GM23338 (cell line): ENCODE measurements around the gene ZBTB40. TPM values are rescaled to one million over a fixed set of nuclear protein-coding genes. Genes with fewer than 3 reads are reported as not detected.
A peak's percentile ranks its signal among the peaks of the same experiment; 100 is the strongest.

Source experiments
- ATAC-seq: fragments of 200-7000 bp; cut with Tn5 transposase; 3 replicates; pipeline ENCODE4 v1.9.1; 2020
- DNase-seq: peaks from one replicate; pipeline ENCODE4 v3.0.0-alpha.2; 2015; ENCODE audit warnings: low spot score
- H2AFZ ChIP-seq: fragments of 200-600 bp; sonication (generic); 2 replicates; pipeline ENCODE4 v1.8.0; 2016; ENCODE audit warnings: antibody characterized with exemption, mild to moderate bottlenecking, moderate library complexity
- H3F3A ChIP-seq: fragments of 200-600 bp; sonication (generic); replicated peaks from 2 replicates; pipeline ENCODE4 v1.8.0; 2017; ENCODE audit warnings: antibody characterized with exemption, mixed run types, low read depth
- H3K27ac ChIP-seq: fragments of 200-600 bp; sonication (generic); 2 replicates; pipeline ENCODE4 v1.6.1; 2016; ENCODE audit warnings: low read depth
- H3K27me3 ChIP-seq: fragments of 200-600 bp; sonication (generic); 2 replicates; pipeline ENCODE4 v1.8.0; 2016; ENCODE audit warnings: mild to moderate bottlenecking, mixed run types, moderate library complexity; ENCODE audit not compliant: insufficient read depth
- H3K36me3 ChIP-seq: fragments of 200-600 bp; sonication (generic); 2 replicates; pipeline ENCODE4 v1.8.0; 2016; ENCODE audit warnings: mild to moderate bottlenecking; ENCODE audit not compliant: insufficient read depth
- H3K4me1 ChIP-seq: fragments of 200-600 bp; sonication (generic); 2 replicates; pipeline ENCODE4 v1.8.0; 2016; ENCODE audit warnings: mild to moderate bottlenecking, moderate library complexity; ENCODE audit not compliant: insufficient read depth
- H3K4me2 ChIP-seq: fragments of 200-600 bp; sonication (generic); 2 replicates; pipeline ENCODE4 v1.7.1; 2017; ENCODE audit warnings: mixed run types
- H3K4me3 ChIP-seq: fragments of 200-600 bp; sonication (generic); 2 replicates; pipeline ENCODE4 v1.6.1; 2016; ENCODE audit warnings: mixed run types
- H3K79me2 ChIP-seq: fragments of 200-600 bp; sonication (generic); replicated peaks from 2 replicates; pipeline ENCODE4 v1.8.0; 2017; ENCODE audit warnings: mild to moderate bottlenecking; ENCODE audit not compliant: insufficient read depth
- H3K9me2 ChIP-seq: fragments of 200-600 bp; sonication (generic); 2 replicates; pipeline ENCODE4 v1.8.0; 2017; ENCODE audit not compliant: insufficient read depth
- H4K20me1 ChIP-seq: fragments of 200-600 bp; sonication (generic); replicated peaks from 2 replicates; pipeline ENCODE4 v1.8.0; 2017; ENCODE audit warnings: mild to moderate bottlenecking; ENCODE audit not compliant: insufficient read depth
- H3K27ac Mint-ChIP-seq: 2 replicates; pipeline ENCODE4 v1.8.0; 2020; ENCODE audit warnings: inconsistent platforms, mild to moderate bottlenecking, moderate library complexity, mixed read lengths
- H3K27me3 Mint-ChIP-seq: 3 replicates; pipeline ENCODE4 v1.8.0; 2022; ENCODE audit warnings: low read depth, mild to moderate bottlenecking, moderate library complexity, mixed read lengths, inconsistent platforms; ENCODE audit not compliant: insufficient read depth, poor library complexity
- H3K36me3 Mint-ChIP-seq: 3 replicates; pipeline ENCODE4 v1.8.0; 2021; ENCODE audit warnings: low read depth, mild to moderate bottlenecking, inconsistent platforms, moderate library complexity, mixed read lengths
- H3K4me1 Mint-ChIP-seq: 3 replicates; pipeline ENCODE4 v1.8.0; 2020; ENCODE audit warnings: mild to moderate bottlenecking, inconsistent platforms, mixed read lengths
- H3K4me3 Mint-ChIP-seq: 3 replicates; pipeline ENCODE4 v1.8.0; 2021; ENCODE audit warnings: moderate library complexity, mild to moderate bottlenecking, inconsistent platforms, mixed read lengths
- H3K9me3 Mint-ChIP-seq: 3 replicates; pipeline ENCODE4 v1.8.0; 2020; ENCODE audit warnings: moderate library complexity, mild to moderate bottlenecking, inconsistent platforms, mixed read lengths
- CTCF ChIP-seq, 2 experiments: fragments of 200-600 bp in 1 of 2; sonication (generic) in 1 of 2; conservative IDR thresholded peaks; 2 replicates each; pipeline versions ENCODE4 v1.5.1 to v1.6.1; 2016 to 2017; ENCODE audit warnings: antibody characterized with exemption in 2 of 2, low read depth in 2 of 2, mild to moderate bottlenecking in 2 of 2, moderate library complexity in 1 of 2
- NANOG ChIP-seq: IDR thresholded peaks from 2 replicates; pipeline ENCODE4 v1.6.1; 2016; ENCODE audit warnings: antibody characterized with exemption, borderline replicate concordance
- POLR2AphosphoS5 ChIP-seq: IDR thresholded peaks from 2 replicates; pipeline ENCODE4 v1.6.1; 2016; ENCODE audit warnings: antibody characterized with exemption, low read depth
- STAT1 ChIP-seq: IDR thresholded peaks from one replicate; pipeline ENCODE4 v1.6.1; 2016; ENCODE audit warnings: antibody characterized with exemption; ENCODE audit not compliant: unreplicated experiment
- ZNF114 ChIP-seq: fragments of 250-450 bp; sonication (Bioruptor Pico); IDR thresholded peaks from 2 replicates; pipeline ENCODE4 v1.5.0; 2020; ENCODE audit warnings: mild to moderate bottlenecking, moderate library complexity
- ZNF462 ChIP-seq: fragments of 250-450 bp; sonication (Bioruptor Pico); IDR thresholded peaks from 2 replicates; pipeline ENCODE4 v1.5.0; 2020; ENCODE audit warnings: mild to moderate bottlenecking, moderate library complexity
- polyA plus RNA-seq: library from polyadenylated mRNA; unstranded; fragments of >200 nt; fragmentation: Nextera tagmentation; extraction: Ambion mirVana; gene quantifications from 2 replicates; pipeline ENCODE4 v1.2.1, GENCODE V29; 2016
- total RNA-seq: library from RNA; depleted of rRNA; stranded (reverse); fragments of >200 nt; shearing (Covaris generic); gene quantifications from 2 replicates; pipeline ENCODE4 v1.2.3, GENCODE V29; 2014

The ZBTB40 gene
- total and polyA plus RNA-seq, 2 experiments from 2014 or later: 3.1 to 22.7 TPM

GRCh38 chr1:22411589-22411988, 40.1 kb upstream of the ZBTB40 start (continued):
- no peak for TF ChIP-seq ZNF462 (CRISPR knock-in tag)
- no peak for TF ChIP-seq ZNF114 (CRISPR knock-in tag)
- TF ChIP-seq STAT1: no peak
- TF ChIP-seq NANOG: no peak
- no peak for TF ChIP-seq CTCF (conservative IDR thresholded peaks at IDR 0.05; ENCODE audit: low read depth in 2 of 2)

GRCh38 chr1:22412932-22413727, 38.5 kb upstream of the ZBTB40 start:
- H3K27ac Mint-ChIP-seq: peak overlapping the region; percentile 39; the same call in 1 of the 2 replicates
- Histone ChIP-seq H3K27me3 (no peaks in the 10 kb centered on the region), H3K27ac (0 out of 2 replicates have a peak overlapping the region, but pooled peaks have one; percentile 26), H3K79me2 (no peaks in the 10 kb centered on the region), H4K20me1 (no peaks in the 10 kb centered on the region), H3K36me3 (no peaks in the 10 kb centered on the region), H2AFZ (no peak overlapping the region), H3K4me3 (no peak overlapping the region), H3K4me1 (peaks cover 4% of the 10 kb centered on the region; the same call in 1 of the 2 replicates), H3K4me2 (no peak overlapping the region), H3K9me2 (no peaks in the 10 kb centered on the region), H3F3A (no peaks in the 10 kb centered on the region)
- no peak overlapping the region for H3K4me3 Mint-ChIP-seq
- peaks cover 16% of the 10 kb centered on the region for H3K27me3 Mint-ChIP-seq
- H3K9me3 Mint-ChIP-seq: peaks cover 6% of the 10 kb centered on the region; the same call in 1 of the 3 replicates
- no peaks in the 10 kb centered on the region for H3K36me3 Mint-ChIP-seq
- H3K4me1 Mint-ChIP-seq: peaks cover 17% of the 10 kb centered on the region
- DNase-seq: no peak
- ATAC-seq: no peak
- TF ChIP-seq CTCF (conservative IDR thresholded peaks at IDR 0.05; ENCODE audit: low read depth in 2 of 2) (no peak), STAT1 (no peak), POLR2AphosphoS5 (no peak), ZNF114 (CRISPR knock-in tag) (no peak)
